GM08714 (cell line): ENCODE data around the gene PGBD5.
"Not testable (repeated sequence)": the region's sequence is repeated elsewhere in the genome, so short reads cannot be mapped to it uniquely, and the experiment has no call there.

Experiments used
- H3K4me3 ChIP-seq: fragments of 200-500 bp; sonication (Bioruptor generic); 2 replicates; pipeline ENCODE4 v1.5.1; 2014; ENCODE audit warnings: mild to moderate bottlenecking, low read length, inconsistent platforms
- ZNF274 ChIP-seq: IDR thresholded peaks from 2 replicates; pipeline ENCODE4 v1.6.1; 2012; ENCODE audit warnings: mild to moderate bottlenecking, low read depth, low read length

Gene PGBD5

GRCh38 chr1:230416430-230416829, 9.7 kb downstream of the PGBD5 start:
- H3K4me3 ChIP-seq, result no peak overlapping the region
- TF ChIP-seq ZNF274, result no peak

GRCh38 chr1:230415405-230416132, 10.6 kb downstream of the PGBD5 start:
- H3K4me3 ChIP-seq, result no peak overlapping the region
- TF ChIP-seq ZNF274, result no peak

- no peak overlapping the region for H3K4me3 ChIP-seq
- no peak for TF ChIP-seq ZNF274
These were observed 11.4 kb downstream of the PGBD5 start for GRCh38 chr1:230414694-230415093.

- TF ChIP-seq ZNF274, result no peak
- no peak overlapping the region for H3K4me3 ChIP-seq
These were observed 12.0 kb downstream of the PGBD5 start for GRCh38 chr1:230414102-230414501.

- no peak for TF ChIP-seq ZNF274
- H3K4me3 ChIP-seq, result no peak overlapping the region
These were observed 13.1 kb downstream of the PGBD5 start for GRCh38 chr1:230413061-230413460.

GRCh38 chr1:230408971-230409370, 17.2 kb downstream of the PGBD5 start:
- TF ChIP-seq ZNF274, result no peak
- no peak overlapping the region for H3K4me3 ChIP-seq

GRCh38 chr1:230407351-230407750, 18.8 kb downstream of the PGBD5 start:
- no peak overlapping the region for H3K4me3 ChIP-seq
- no peak for TF ChIP-seq ZNF274

GRCh38 chr1:230406727-230407126, 19.4 kb downstream of the PGBD5 start:
- not testable (repeated sequence) for H3K4me3 ChIP-seq

GRCh38 chr1:230403442-230403841, 22.7 kb downstream of the PGBD5 start:
- no peak for TF ChIP-seq ZNF274
- H3K4me3 ChIP-seq, result no peak overlapping the region

- H3K4me3 ChIP-seq, result no peak overlapping the region
- TF ChIP-seq ZNF274, result no peak
These were observed 24.3 kb downstream of the PGBD5 start for GRCh38 chr1:230401763-230402294.

- TF ChIP-seq ZNF274, result no peak
- no peak overlapping the region for H3K4me3 ChIP-seq
These were observed 25.0 kb downstream of the PGBD5 start for GRCh38 chr1:230401101-230401500.

GRCh38 chr1:230400007-230400344, 26.2 kb downstream of the PGBD5 start:
- TF ChIP-seq ZNF274, result no peak
- H3K4me3 ChIP-seq, result no peak overlapping the region

GRCh38 chr1:230399321-230400006, 26.7 kb downstream of the PGBD5 start:
- no peak overlapping the region for H3K4me3 ChIP-seq
- TF ChIP-seq ZNF274, result no peak

GRCh38 chr1:230398856-230399255, 27.3 kb downstream of the PGBD5 start:
- no peak overlapping the region for H3K4me3 ChIP-seq
- no peak for TF ChIP-seq ZNF274

GRCh38 chr1:230396966-230397365, 29.2 kb downstream of the PGBD5 start:
- TF ChIP-seq ZNF274, result no peak
- no peak overlapping the region for H3K4me3 ChIP-seq

GRCh38 chr1:230395932-230396331, 30.2 kb downstream of the PGBD5 start:
- no peak for TF ChIP-seq ZNF274
- H3K4me3 ChIP-seq, result no peak overlapping the region
